HCT116 (cell line): ENCODE results near the gene PIGL. TPM values are rescaled to one million over a fixed set of nuclear protein-coding genes. Genes with fewer than 3 reads are reported as not detected.

ENCODE experiments used
- ATAC-seq: fragments of 200-7000 bp; cut with Tn5 transposase; 2 replicates; pipeline ENCODE4 v1.9.1; 2020; ENCODE audit warnings: mild to moderate bottlenecking, moderate library complexity
- BruUV-seq: library from RNA; stranded (reverse); fragments of 400-500 nt; replicated peaks from 2 replicates; lab custom pipeline; 2021; lab: Mats Ljungman, UMichigan
- CTCF ChIA-PET: fragments of 300-600 bp; sonication (Branson Sonifier 250); formaldehyde crosslinking; loops from one replicate; lab custom pipeline; 2021; ENCODE audit warnings: antibody characterized with exemption; lab: Charles Lee
- POLR2A ChIA-PET: fragments of 300-600, 350-600 bp; sonication (Branson Sonifier 250); formaldehyde crosslinking; loops from one replicate; lab custom pipeline; 2021; ENCODE audit warnings: antibody characterized with exemption; lab: Charles Lee
- RAD21 ChIA-PET, 2 experiments: fragments of 300-600 bp; sonication (Branson Sonifier 250); formaldehyde crosslinking; loops; one replicate each; lab custom pipeline; 2023; ENCODE audit warnings: low total read pairs in 2 of 2; ENCODE audit not compliant: uncharacterized antibody in 2 of 2, unreplicated experiment in 2 of 2, low non-redundant PET in 1 of 2; lab: Charles Lee
- DNase-seq: peaks from one replicate; pipeline ENCODE4 v3.0.0-alpha.2; 2010; ENCODE audit warnings: low read depth, low spot score
- H2AFZ ChIP-seq: fragments of 200-600 bp; shearing (Covaris generic), sonication (generic); 2 replicates; pipeline ENCODE4 v1.6.1; 2017; ENCODE audit warnings: low read depth, mixed run types, mixed read lengths, antibody characterized with exemption, low read length; ENCODE audit not compliant: poor library complexity, severe bottlenecking
- H3K27ac ChIP-seq: 2 replicates; pipeline ENCODE4 v1.5.1; 2012; ENCODE audit warnings: low read depth, low read length
- H3K27me3 ChIP-seq: fragments of 200-600 bp; sonication (generic); 2 replicates; pipeline ENCODE4 v1.6.1; 2016; ENCODE audit warnings: mixed run types, low read length, mixed read lengths; ENCODE audit not compliant: insufficient read depth
- H3K36me3 ChIP-seq, 2 experiments: fragments of 200-500 bp in 1 of 2; fragments of 200-600 bp in 1 of 2; sonication (Bioruptor generic) in 1 of 2; sonication (generic) in 1 of 2; 2 replicates each; pipeline versions ENCODE4 v1.5.1 to v1.6.1; 2014 to 2016; ENCODE audit warnings: low read length in 2 of 2, inconsistent platforms in 1 of 2, mixed read lengths in 1 of 2, mixed run types in 1 of 2; ENCODE audit not compliant: insufficient read depth in 2 of 2, control insufficient read depth in 1 of 2
- H3K4me1 ChIP-seq, 2 experiments: fragments of 200-600 bp in 1 of 2; sonication (generic) in 1 of 2; 2 replicates each; pipeline versions ENCODE4 v1.5.1 to v1.6.1; 2012 to 2017; ENCODE audit warnings: low read length in 2 of 2, inconsistent platforms in 1 of 2, mild to moderate bottlenecking in 1 of 2, mixed read lengths in 1 of 2, mixed run types in 1 of 2, moderate library complexity in 1 of 2; ENCODE audit not compliant: insufficient read depth in 2 of 2, control insufficient read depth in 1 of 2
- H3K4me2 ChIP-seq: fragments of 200-600 bp; sonication (generic); 2 replicates; pipeline ENCODE4 v1.6.1; 2017; ENCODE audit warnings: mixed run types, low read length, mixed read lengths
- H3K4me3 ChIP-seq, 2 experiments: fragments of 200-600 bp in 1 of 2; sonication (generic) in 1 of 2; replicated peaks in 1 of 2; 2 replicates each; pipeline ENCODE4 v1.5.1; 2011 to 2016; ENCODE audit warnings: low read length in 2 of 2, control low read depth in 1 of 2, low read depth in 1 of 2, mild to moderate bottlenecking in 1 of 2, mixed read lengths in 1 of 2, mixed run types in 1 of 2
- H3K79me2 ChIP-seq: fragments of 200-600 bp; sonication (generic); 2 replicates; pipeline ENCODE4 v1.6.1; 2017; ENCODE audit warnings: mild to moderate bottlenecking, mixed run types, low read length, moderate library complexity, mixed read lengths; ENCODE audit not compliant: insufficient read depth
- H3K9ac ChIP-seq: fragments of 200-600 bp; sonication (generic); 2 replicates; pipeline ENCODE4 v1.6.1; 2016; ENCODE audit warnings: low read length, mixed read lengths
- H3K9me2 ChIP-seq: fragments of 200-600 bp; sonication (generic), shearing (Covaris generic); 2 replicates; pipeline ENCODE4 v1.6.1; 2017; ENCODE audit warnings: mixed run types, mild to moderate bottlenecking, moderate library complexity; ENCODE audit not compliant: insufficient read depth
- H3K9me3 ChIP-seq, 2 experiments: fragments of 200-500 bp in 1 of 2; fragments of 200-600 bp in 1 of 2; sonication (Bioruptor generic) in 1 of 2; sonication (generic) in 1 of 2; 2 replicates each; pipeline ENCODE4 v1.6.1; 2014 to 2017; ENCODE audit warnings: low read length in 2 of 2, mixed read lengths in 2 of 2, inconsistent platforms in 1 of 2, low read depth in 1 of 2, mild to moderate bottlenecking in 1 of 2, mixed run types in 1 of 2, moderate library complexity in 1 of 2; ENCODE audit not compliant: control insufficient read depth in 1 of 2, insufficient read depth in 1 of 2
- H4K20me1 ChIP-seq: fragments of 200-600 bp; sonication (generic), shearing (Covaris generic); 2 replicates; pipeline ENCODE4 v1.6.1; 2017; ENCODE audit warnings: mixed run types, mild to moderate bottlenecking, moderate library complexity; ENCODE audit not compliant: insufficient read depth
- FOSL1 ChIP-seq: IDR thresholded peaks from 2 replicates; pipeline ENCODE4 v1.6.1; 2012; ENCODE audit warnings: low read depth
- RAD21 ChIP-seq: IDR thresholded peaks from 2 replicates; pipeline ENCODE4 v1.6.1; 2012; ENCODE audit warnings: low read depth, mild to moderate bottlenecking
- SP1 ChIP-seq: IDR thresholded peaks from 2 replicates; pipeline ENCODE4 v1.6.1; 2012; ENCODE audit warnings: low read depth
- SRF ChIP-seq: IDR thresholded peaks from 2 replicates; pipeline ENCODE4 v1.6.1; 2012; ENCODE audit warnings: low read depth
- YY1 ChIP-seq: IDR thresholded peaks from 2 replicates; pipeline ENCODE4 v1.6.1; 2011; ENCODE audit warnings: low read length, low read depth, moderate library complexity, mild to moderate bottlenecking; ENCODE audit not compliant: insufficient replicate concordance; ENCODE audit errors: extremely low read depth
- intact Hi-C: fragments of 100-400 bp; cut with micrococcal nuclease; formaldehyde crosslinking; loops from 2 replicates; pipeline ENCODE4 v1.10.0; 2022
- total RNA-seq: library from RNA; stranded (reverse); gene quantifications from one replicate; pipeline ENCODE4 v1.2.1, GENCODE V29; 2021; ENCODE audit not compliant: unreplicated experiment
- TF ChIP-seq, protein P1 (sequence below): IDR thresholded peaks from 2 replicates; pipeline ENCODE4 v1.6.1; 2011; ENCODE audit warnings: mild to moderate bottlenecking, low read length, moderate library complexity; ENCODE audit not compliant: insufficient replicate concordance; ENCODE audit errors: extremely low read depth
- TF ChIP-seq, protein P2 (sequence below): IDR thresholded peaks from 2 replicates; pipeline ENCODE4 v1.6.1; 2012
- TF ChIP-seq, protein P3 (sequence below), 3 experiments: fragments of 200-600 bp in 1 of 3; sonication (generic) in 1 of 3; IDR thresholded peaks in 2 of 3; conservative IDR thresholded peaks in 1 of 3; 2 replicates each; pipeline ENCODE4 v1.5.1; 2012 to 2017; ENCODE audit warnings: low read depth in 2 of 3, low read length in 2 of 3, antibody characterized with exemption in 1 of 3, borderline replicate concordance in 1 of 3, control low read depth in 1 of 3, mild to moderate bottlenecking in 1 of 3, mixed read lengths in 1 of 3, mixed run types in 1 of 3, moderate library complexity in 1 of 3; ENCODE audit not compliant: insufficient read depth in 1 of 3

The PIGL gene
- total RNA-seq, 1 experiment from 2014 or later, result 36.8 TPM

DNA sequence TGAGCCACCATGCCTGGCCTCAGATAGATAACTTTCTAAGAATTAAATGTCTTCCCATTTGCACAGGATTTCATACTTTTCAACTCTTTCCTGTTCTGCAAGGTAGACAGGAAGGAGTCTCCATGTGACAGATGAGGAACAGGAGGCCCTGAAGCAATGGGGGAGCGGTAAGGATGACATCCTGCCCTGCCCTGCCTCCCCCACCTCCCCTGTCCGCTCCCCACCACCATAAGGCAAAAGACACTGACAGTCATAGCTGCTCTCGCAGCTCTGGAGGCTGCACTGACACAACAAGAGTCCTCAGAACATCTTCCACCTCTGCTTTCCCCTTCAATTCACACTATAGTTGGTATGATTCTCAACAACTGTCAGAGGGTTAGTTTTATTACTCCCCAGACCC, 126.6 kb downstream of the PIGL start:
- H3K9me3 ChIP-seq, result no peaks in the 10 kb centered on the region
- BruUV-seq, result no TSS peak
- intact Hi-C loops, result no loop called here
- H3K27me3 ChIP-seq, result no peaks in the 10 kb centered on the region
- ChIA-PET CTCF (interaction anchor here (1.0 kb wide), 1 partner anchor 10 kb away, joined by 3 read pairs; the partner anchor contains the start of gene CENPV), POLR2A (interaction anchor here (1.0 kb wide), 1 partner anchor 17 kb away, joined by 4 read pairs; no protein-coding TSS in a partner anchor), RAD21 (interaction anchor here in 1 of 2 experiments (0.5 kb wide), 1 partner anchor 14 kb away, joined by 3 read pairs; no protein-coding TSS in a partner anchor)
- H3K27ac ChIP-seq, result no peak overlapping the region
- H2AFZ ChIP-seq, result no peak overlapping the region
- H3K9ac ChIP-seq, result no peak overlapping the region
- DNase-seq, result no peak
- ATAC-seq, result no peak
- H3K79me2 ChIP-seq, result no peaks in the 10 kb centered on the region
- peaks cover 3 to 5% of the 10 kb centered on the region in 2 experiments; a peak in 3 of 4 replicates for H3K36me3 ChIP-seq
- H3K9me2 ChIP-seq, result no peaks in the 10 kb centered on the region
- H3K4me3 ChIP-seq, result no peak overlapping the region
- H3K4me1 ChIP-seq, result no peaks in the 10 kb centered on the region
- TF ChIP-seq RAD21, result no peak
- TF ChIP-seq SP1, result no peak
- no peak overlapping the region for H3K4me2 ChIP-seq
- H4K20me1 ChIP-seq, result no peaks in the 10 kb centered on the region

DNA sequence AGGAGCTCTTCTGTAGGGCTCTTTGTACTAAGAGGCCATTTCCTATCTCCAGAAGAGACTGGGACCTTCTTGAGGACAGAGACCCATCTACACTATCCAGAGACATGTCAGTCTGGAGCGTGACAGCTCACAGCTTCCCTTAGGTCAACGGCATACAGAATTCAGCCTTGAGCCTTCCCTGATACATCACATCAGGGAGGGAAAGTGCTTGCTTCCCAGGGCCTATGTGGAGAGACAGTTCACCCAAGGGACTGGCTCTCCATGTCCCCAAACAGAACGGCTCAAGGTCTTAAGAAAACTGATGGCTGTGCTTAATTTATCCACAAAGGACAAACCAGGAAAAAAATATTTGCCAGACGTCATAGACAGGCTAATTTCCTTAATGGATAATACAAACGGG, 128.6 kb downstream of the PIGL start:
- no peak overlapping the region for H3K9ac ChIP-seq
- no peaks in the 10 kb centered on the region for H3K27me3 ChIP-seq
- POLR2A ChIA-PET, result no interaction called here
- H3K36me3 ChIP-seq, result peaks cover 13 to 19% of the 10 kb centered on the region in 2 experiments; a peak in 3 of 4 replicates
- no peak for DNase-seq
- no peak for TF ChIP-seq FOSL1
- no peak for TF ChIP-seq SRF
- TF ChIP-seq, protein P1, sequence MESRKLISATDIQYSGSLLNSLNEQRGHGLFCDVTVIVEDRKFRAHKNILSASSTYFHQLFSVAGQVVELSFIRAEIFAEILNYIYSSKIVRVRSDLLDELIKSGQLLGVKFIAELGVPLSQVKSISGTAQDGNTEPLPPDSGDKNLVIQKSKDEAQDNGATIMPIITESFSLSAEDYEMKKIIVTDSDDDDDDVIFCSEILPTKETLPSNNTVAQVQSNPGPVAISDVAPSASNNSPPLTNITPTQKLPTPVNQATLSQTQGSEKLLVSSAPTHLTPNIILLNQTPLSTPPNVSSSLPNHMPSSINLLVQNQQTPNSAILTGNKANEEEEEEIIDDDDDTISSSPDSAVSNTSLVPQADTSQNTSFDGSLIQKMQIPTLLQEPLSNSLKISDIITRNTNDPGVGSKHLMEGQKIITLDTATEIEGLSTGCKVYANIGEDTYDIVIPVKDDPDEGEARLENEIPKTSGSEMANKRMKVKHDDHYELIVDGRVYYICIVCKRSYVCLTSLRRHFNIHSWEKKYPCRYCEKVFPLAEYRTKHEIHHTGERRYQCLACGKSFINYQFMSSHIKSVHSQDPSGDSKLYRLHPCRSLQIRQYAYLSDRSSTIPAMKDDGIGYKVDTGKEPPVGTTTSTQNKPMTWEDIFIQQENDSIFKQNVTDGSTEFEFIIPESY, result no peak
- TF ChIP-seq, protein P2, sequence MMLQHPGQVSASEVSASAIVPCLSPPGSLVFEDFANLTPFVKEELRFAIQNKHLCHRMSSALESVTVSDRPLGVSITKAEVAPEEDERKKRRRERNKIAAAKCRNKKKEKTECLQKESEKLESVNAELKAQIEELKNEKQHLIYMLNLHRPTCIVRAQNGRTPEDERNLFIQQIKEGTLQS, result no peak
- no peak for TF ChIP-seq SP1
- TF ChIP-seq YY1, result no peak
- TF ChIP-seq, protein P3, sequence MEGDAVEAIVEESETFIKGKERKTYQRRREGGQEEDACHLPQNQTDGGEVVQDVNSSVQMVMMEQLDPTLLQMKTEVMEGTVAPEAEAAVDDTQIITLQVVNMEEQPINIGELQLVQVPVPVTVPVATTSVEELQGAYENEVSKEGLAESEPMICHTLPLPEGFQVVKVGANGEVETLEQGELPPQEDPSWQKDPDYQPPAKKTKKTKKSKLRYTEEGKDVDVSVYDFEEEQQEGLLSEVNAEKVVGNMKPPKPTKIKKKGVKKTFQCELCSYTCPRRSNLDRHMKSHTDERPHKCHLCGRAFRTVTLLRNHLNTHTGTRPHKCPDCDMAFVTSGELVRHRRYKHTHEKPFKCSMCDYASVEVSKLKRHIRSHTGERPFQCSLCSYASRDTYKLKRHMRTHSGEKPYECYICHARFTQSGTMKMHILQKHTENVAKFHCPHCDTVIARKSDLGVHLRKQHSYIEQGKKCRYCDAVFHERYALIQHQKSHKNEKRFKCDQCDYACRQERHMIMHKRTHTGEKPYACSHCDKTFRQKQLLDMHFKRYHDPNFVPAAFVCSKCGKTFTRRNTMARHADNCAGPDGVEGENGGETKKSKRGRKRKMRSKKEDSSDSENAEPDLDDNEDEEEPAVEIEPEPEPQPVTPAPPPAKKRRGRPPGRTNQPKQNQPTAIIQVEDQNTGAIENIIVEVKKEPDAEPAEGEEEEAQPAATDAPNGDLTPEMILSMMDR (IDR thresholded peaks at IDR 0.05 in 2 of 3, conservative IDR thresholded peaks at IDR 0.05 in 1 of 3; ENCODE audit: borderline replicate concordance in 1 of 3, insufficient read depth in 1 of 3, low read depth in 2 of 3, low read length in 2 of 3), result no peak
- TF ChIP-seq, all 23 proteins: peak for 0
- no peaks in the 10 kb centered on the region for H3K9me2 ChIP-seq
- no TSS peak for BruUV-seq
- H3K4me3 ChIP-seq, result no peak overlapping the region
- H3K79me2 ChIP-seq, result peaks cover 15% of the 10 kb centered on the region
- H3K4me2 ChIP-seq, result no peak overlapping the region
- intact Hi-C loops, result no loop called here
- no peak overlapping the region for H2AFZ ChIP-seq
- RAD21 ChIA-PET, result no interaction called here
- ATAC-seq, result no peak
- peaks cover 4% of the 10 kb centered on the region; the same call in 1 of the 2 replicates for H4K20me1 ChIP-seq
- H3K9me3 ChIP-seq, result no peaks in the 10 kb centered on the region
- CTCF ChIA-PET, result no interaction called here
- no peaks in the 10 kb centered on the region; a peak in 2 of 4 replicates for H3K4me1 ChIP-seq
- no peak overlapping the region for H3K27ac ChIP-seq
